HEK293 (cell line): Measurements from ENCODE around the gene TSEN2.

Experiments
- CTCF ChIA-PET: fragments of 350-600 bp; formaldehyde crosslinking; extraction: SDS; loops from one replicate; lab custom pipeline; 2021; ENCODE audit warnings: antibody characterized with exemption; lab: Yijun Ruan, JAX
- POLR2A ChIA-PET: fragments of 300-600 bp; formaldehyde crosslinking; extraction: SDS; loops from one replicate; lab custom pipeline; 2020; ENCODE audit warnings: antibody characterized with exemption, inconsistent platforms; lab: Yijun Ruan, JAX
- H3K27ac ChIP-seq: fragments of 200-500 bp; sonication (Bioruptor generic); 2 replicates; pipeline ENCODE4 v1.5.1; 2014; ENCODE audit warnings: low read depth, low read length, control low read depth, inconsistent platforms; ENCODE audit errors: extremely low read depth
- H3K36me3 ChIP-seq, 2 experiments: fragments of 200-500 bp in 1 of 2; sonication (Bioruptor generic) in 1 of 2; 1 replicate in 1 of 2; 2 replicates in 1 of 2; pipeline ENCODE4 v1.5.1; 2014 to 2017; ENCODE audit warnings: inconsistent platforms in 2 of 2, low read length in 2 of 2; ENCODE audit not compliant: control insufficient read depth in 2 of 2, insufficient read depth in 1 of 2
- H3K4me1 ChIP-seq: fragments of 200-500 bp; sonication (Bioruptor generic); 2 replicates; pipeline ENCODE4 v1.5.1; 2014; ENCODE audit warnings: mild to moderate bottlenecking, low read length, inconsistent platforms; ENCODE audit not compliant: control insufficient read depth, insufficient read depth
- H3K4me3 ChIP-seq: 2 replicates; pipeline ENCODE4 v1.5.1; 2011; ENCODE audit warnings: low read depth, mild to moderate bottlenecking, control low read depth, low read length, moderate library complexity
- H3K9me3 ChIP-seq: fragments of 200-500 bp; sonication (Bioruptor generic); 2 replicates; pipeline ENCODE4 v1.5.1; 2014; ENCODE audit warnings: low read depth, low read length, inconsistent platforms; ENCODE audit not compliant: control insufficient read depth, insufficient read depth
- AEBP2 ChIP-seq: fragments of 450-650 bp; formaldehyde crosslinking; IDR thresholded peaks from 2 replicates; pipeline ENCODE4 v1.5.1; 2016; ENCODE audit warnings: missing biosample characterization, missing genetic modification characterization, borderline replicate concordance
- FEZF1 ChIP-seq: fragments of 450-650 bp; formaldehyde crosslinking; IDR thresholded peaks from 2 replicates; pipeline ENCODE4 v1.5.1; 2016; ENCODE audit warnings: missing biosample characterization, missing genetic modification characterization
- GFI1B ChIP-seq: fragments of 450-650 bp; formaldehyde crosslinking; IDR thresholded peaks from 2 replicates; pipeline ENCODE4 v1.5.1; 2016; ENCODE audit warnings: missing biosample characterization, missing genetic modification characterization
- YY2 ChIP-seq: fragments of 450-650 bp; formaldehyde crosslinking; IDR thresholded peaks from 2 replicates; pipeline ENCODE4 v1.5.1; 2016; ENCODE audit warnings: missing biosample characterization, missing genetic modification characterization
- ZBTB17 ChIP-seq: fragments of 450-650 bp; formaldehyde crosslinking; IDR thresholded peaks from 2 replicates; pipeline ENCODE4 v1.5.1; 2016; ENCODE audit warnings: missing biosample characterization, missing genetic modification characterization
- ZNF121 ChIP-seq: fragments of 450-650 bp; formaldehyde crosslinking; IDR thresholded peaks from 2 replicates; pipeline ENCODE4 v1.5.1; 2016; ENCODE audit warnings: missing biosample characterization, missing genetic modification characterization
- ZNF23 ChIP-seq: fragments of 450-650 bp; formaldehyde crosslinking; IDR thresholded peaks from 2 replicates; pipeline ENCODE4 v1.5.1; 2016; ENCODE audit warnings: missing biosample characterization, missing genetic modification characterization, borderline replicate concordance
- ZNF26 ChIP-seq: fragments of 450-650 bp; formaldehyde crosslinking; IDR thresholded peaks from 2 replicates; pipeline ENCODE4 v1.5.1; 2016; ENCODE audit warnings: missing biosample characterization, missing genetic modification characterization
- ZNF501 ChIP-seq: fragments of 450-650 bp; formaldehyde crosslinking; IDR thresholded peaks from 2 replicates; pipeline ENCODE4 v1.5.1; 2016; ENCODE audit warnings: missing biosample characterization, missing genetic modification characterization
- ZNF513 ChIP-seq: fragments of 450-650 bp; IDR thresholded peaks from 2 replicates; pipeline ENCODE4 v1.5.1; 2018; ENCODE audit warnings: missing biosample characterization, missing genetic modification characterization
- ZNF549 ChIP-seq: fragments of 450-650 bp; IDR thresholded peaks from 2 replicates; pipeline ENCODE4 v1.5.1; 2018; ENCODE audit warnings: missing biosample characterization, missing genetic modification characterization, mild to moderate bottlenecking, inconsistent platforms, moderate library complexity
- ZNF600 ChIP-seq: fragments of 450-650 bp; formaldehyde crosslinking; IDR thresholded peaks from 2 replicates; pipeline ENCODE4 v1.5.1; 2016; ENCODE audit warnings: missing biosample characterization, missing genetic modification characterization
- ZNF610 ChIP-seq: fragments of 450-650 bp; formaldehyde crosslinking; IDR thresholded peaks from 2 replicates; pipeline ENCODE4 v1.5.1; 2016; ENCODE audit warnings: missing biosample characterization, missing genetic modification characterization, borderline replicate concordance

The TSEN2 gene

GRCh38 chr3:12560505-12561190 is 76.4 kb downstream of the TSEN2 start:
- TF ChIP-seq ZNF600 (tag by site-specific recombination) (peak; percentile 52; the same call in 1 of the 2 replicates), ZNF549 (tag by site-specific recombination) (no peak), ZBTB17 (tag by site-specific recombination) (no peak), ZNF513 (no peak), ZNF501 (tag by site-specific recombination) (no peak), GFI1B (tag by site-specific recombination) (0 out of 2 replicates have a peak, but pooled peaks have one; percentile 18)
- Histone ChIP-seq H3K4me1 (peaks cover 23% of the 10 kb centered on the region), H3K9me3 (no peaks in the 10 kb centered on the region), H3K27ac (no peak overlapping the region), H3K36me3 (no peaks in the 10 kb centered on the region; a peak in 1 of 3 replicates), H3K4me3 (no peak overlapping the region)
- ChIA-PET CTCF (interaction anchor here (0.6 to 2.1 kb wide), 4 partner anchors 98 to 514 kb away, joined by 4 to 6 read pairs (median 4); no protein-coding TSS in a partner anchor), POLR2A (no interaction called here)

GRCh38 chr3:12561397-12561796 is 77.1 kb downstream of the TSEN2 start:
- POLR2A ChIA-PET, result no interaction called here
- peaks cover 23% of the 10 kb centered on the region for H3K4me1 ChIP-seq
- no peak overlapping the region for H3K4me3 ChIP-seq
- CTCF ChIA-PET, result interaction anchor here (2.1 kb wide), 1 partner anchor 158 kb away, joined by 4 read pairs; no protein-coding TSS in a partner anchor
- H3K27ac ChIP-seq, result no peak overlapping the region
- H3K9me3 ChIP-seq, result no peaks in the 10 kb centered on the region
- TF ChIP-seq ZNF23 (tag by site-specific recombination) (no peak), ZNF121 (tag by site-specific recombination) (peak; percentile 73)
- TF ChIP-seq, all 188 proteins: peak for 1
- no peaks in the 10 kb centered on the region; a peak in 1 of 3 replicates for H3K36me3 ChIP-seq

GRCh38 chr3:12562451-12562850 is 78.2 kb downstream of the TSEN2 start:
- Histone ChIP-seq H3K9me3 (no peaks in the 10 kb centered on the region), H3K36me3 (no peaks in the 10 kb centered on the region; a peak in 1 of 3 replicates), H3K4me1 (peaks cover 23% of the 10 kb centered on the region), H3K4me3 (no peak overlapping the region), H3K27ac (no peak overlapping the region)
- TF ChIP-seq AEBP2 (no peak), ZNF610 (tag by site-specific recombination) (peak; percentile 97), FEZF1 (tag by site-specific recombination) (peak; percentile 35; the same call in 1 of the 2 replicates)
- CTCF ChIA-PET, result interaction anchor here (0.5 to 2.1 kb wide), 6 partner anchors 27 to 276 kb away, joined by 3 to 5 read pairs (median 4); no protein-coding TSS in a partner anchor
- POLR2A ChIA-PET, result no interaction called here

- TF ChIP-seq ZNF26 (peak; percentile 96), YY2 (tag by site-specific recombination) (no peak)
- TF ChIP-seq, all 188 proteins: peak for 1
- Histone ChIP-seq H3K4me1 (0 out of 2 replicates have a peak, but pooled peaks cover 4% of the 10 kb centered on the region), H3K36me3 (peaks cover 21 to 34% of the 10 kb centered on the region in 2 experiments), H3K27ac (no peak overlapping the region), H3K9me3 (no peaks in the 10 kb centered on the region), H3K4me3 (no peak overlapping the region)
- CTCF ChIA-PET, result interaction anchor here (0.7 kb wide), 1 partner anchor 286 kb away, joined by 4 read pairs; no protein-coding TSS in a partner anchor
- POLR2A ChIA-PET, result interaction anchor here (0.7 kb wide), 1 partner anchor 27 kb away, joined by 5 read pairs; no protein-coding TSS in a partner anchor
These were observed 82.7 kb downstream of the TSEN2 start for GRCh38 chr3:12566976-12567375.
